Adipocyte (in vitro differentiated cells): ENCODE data around the gene BCR.
"Not testable (repeated sequence)": the region's sequence is repeated elsewhere in the genome, so short reads cannot be mapped to it uniquely, and the experiment has no call there.

ENCODE experiments used
- DNase-seq: peaks from one replicate; pipeline ENCODE4 v3.0.0-alpha.2; 2015; ENCODE audit warnings: low read depth
- H3K27me3 ChIP-seq: replicated peaks from 2 replicates; pipeline ENCODE4 v1.7.0; 2013; ENCODE audit warnings: mild to moderate bottlenecking, low read length, moderate library complexity; ENCODE audit not compliant: control insufficient read depth, insufficient read depth
- H3K36me3 ChIP-seq: 2 replicates; pipeline ENCODE4 v1.7.0; 2013; ENCODE audit warnings: low read length, mild to moderate bottlenecking, moderate library complexity; ENCODE audit not compliant: control insufficient read depth, insufficient read depth, severe bottlenecking
- H3K4me1 ChIP-seq: 2 replicates; pipeline ENCODE4 v1.7.0; 2013; ENCODE audit warnings: mild to moderate bottlenecking, low read length, moderate library complexity; ENCODE audit not compliant: control insufficient read depth, insufficient read depth
- H3K4me3 ChIP-seq: 2 replicates; pipeline ENCODE4 v1.7.0; 2013; ENCODE audit warnings: mild to moderate bottlenecking, low read length, moderate library complexity
- H3K9ac ChIP-seq: 2 replicates; pipeline ENCODE4 v1.7.0; 2013; ENCODE audit warnings: mild to moderate bottlenecking, low read length, moderate library complexity
- H3K9me3 ChIP-seq: 2 replicates; pipeline ENCODE4 v1.7.0; 2013; ENCODE audit warnings: mild to moderate bottlenecking, low read length, moderate library complexity; ENCODE audit not compliant: control insufficient read depth

Gene BCR

GRCh38 chr22:23353696-23354095, 173.4 kb downstream of the BCR start:
- DNase-seq: no peak
- Histone ChIP-seq H3K4me3 (no peak overlapping the region), H3K4me1 (no peaks in the 10 kb centered on the region), H3K36me3 (no peaks in the 10 kb centered on the region), H3K9me3 (no peaks in the 10 kb centered on the region), H3K27me3 (peaks cover 20% of the 10 kb centered on the region), H3K9ac (no peak overlapping the region)

- Histone ChIP-seq H3K4me3 (no peak overlapping the region), H3K27me3 (peaks cover 33% of the 10 kb centered on the region), H3K4me1 (no peaks in the 10 kb centered on the region), H3K9ac (no peak overlapping the region), H3K9me3 (no peaks in the 10 kb centered on the region), H3K36me3 (no peaks in the 10 kb centered on the region)
- no peak for DNase-seq
Observed at GRCh38 chr22:23356094-23356493, 175.8 kb downstream of the BCR start.

- Histone ChIP-seq H3K27me3 (peaks cover 34% of the 10 kb centered on the region), H3K9ac (no peak overlapping the region), H3K4me1 (no peaks in the 10 kb centered on the region), H3K9me3 (no peaks in the 10 kb centered on the region), H3K36me3 (no peaks in the 10 kb centered on the region), H3K4me3 (no peak overlapping the region)
- DNase-seq: no peak
Observed at GRCh38 chr22:23357053-23357452, 176.7 kb downstream of the BCR start.

- DNase-seq: no peak
- Histone ChIP-seq H3K9me3 (no peaks in the 10 kb centered on the region), H3K9ac (no peak overlapping the region), H3K36me3 (no peaks in the 10 kb centered on the region), H3K27me3 (peaks cover 37% of the 10 kb centered on the region), H3K4me3 (no peak overlapping the region), H3K4me1 (no peaks in the 10 kb centered on the region)
Observed at GRCh38 chr22:23359583-23360123, 179.3 kb downstream of the BCR start.

GRCh38 chr22:23361676-23362075, 181.4 kb downstream of the BCR start:
- Histone ChIP-seq H3K27me3 (peaks cover 48% of the 10 kb centered on the region), H3K9me3 (no peaks in the 10 kb centered on the region), H3K4me1 (no peaks in the 10 kb centered on the region), H3K36me3 (no peaks in the 10 kb centered on the region), H3K4me3 (no peak overlapping the region), H3K9ac (no peak overlapping the region)
- DNase-seq: no peak

- no peak for DNase-seq
- Histone ChIP-seq H3K4me3 (no peak overlapping the region), H3K36me3 (no peaks in the 10 kb centered on the region), H3K9ac (no peak overlapping the region), H3K4me1 (no peaks in the 10 kb centered on the region), H3K27me3 (peaks cover 64% of the 10 kb centered on the region), H3K9me3 (no peaks in the 10 kb centered on the region)
Observed at GRCh38 chr22:23363683-23364082, 183.4 kb downstream of the BCR start.

GRCh38 chr22:23364389-23364788, 184.1 kb downstream of the BCR start:
- Histone ChIP-seq H3K9ac (no peak overlapping the region), H3K36me3 (no peaks in the 10 kb centered on the region), H3K4me1 (no peaks in the 10 kb centered on the region), H3K27me3 (peaks cover 68% of the 10 kb centered on the region), H3K4me3 (no peak overlapping the region), H3K9me3 (no peaks in the 10 kb centered on the region)
- no peak for DNase-seq

- no peaks in the 10 kb centered on the region for H3K9me3 ChIP-seq
- peaks cover 65% of the 10 kb centered on the region for H3K27me3 ChIP-seq
- no peak for DNase-seq
- H3K36me3 ChIP-seq: no peaks in the 10 kb centered on the region
- no peak overlapping the region for H3K9ac ChIP-seq
- H3K4me3 ChIP-seq: no peak overlapping the region
- H3K4me1 ChIP-seq: no peaks in the 10 kb centered on the region
Observed at GRCh38 chr22:23365524-23365923, 185.2 kb downstream of the BCR start.

- no peak overlapping the region for H3K4me3 ChIP-seq
- H3K9me3 ChIP-seq: no peaks in the 10 kb centered on the region
- no peaks in the 10 kb centered on the region for H3K36me3 ChIP-seq
- no peaks in the 10 kb centered on the region for H3K4me1 ChIP-seq
- H3K9ac ChIP-seq: no peak overlapping the region
- peaks cover 66% of the 10 kb centered on the region for H3K27me3 ChIP-seq
- DNase-seq: no peak
Observed at GRCh38 chr22:23365961-23366360, 185.7 kb downstream of the BCR start.

- not testable (repeated sequence) for H3K36me3 ChIP-seq, H3K9ac ChIP-seq, DNase-seq, H3K4me3 ChIP-seq, H3K4me1 ChIP-seq, H3K9me3 ChIP-seq
- peaks cover 69% of the 10 kb centered on the region for H3K27me3 ChIP-seq
Observed at GRCh38 chr22:23367196-23367595, 186.9 kb downstream of the BCR start.
